SK-N-SH (cell line): ENCODE measurements around the gene INSYN1. TPM values are rescaled to one million over a fixed set of nuclear protein-coding genes. Genes with fewer than 3 reads are reported as not detected.

Experiments used
- CTCF ChIA-PET: fragments of 300-600, 350-600 bp; formaldehyde crosslinking; extraction: SDS; loops from one replicate; lab custom pipeline; 2021; lab: Yijun Ruan, JAX
- POLR2A ChIA-PET: fragments of 350-600 bp; sonication (Branson Sonifier 250); formaldehyde crosslinking; extraction: SDS; loops from one replicate; lab custom pipeline; 2020; ENCODE audit warnings: antibody characterized with exemption, inconsistent platforms; lab: Yijun Ruan, JAX
- DNase-seq: peaks from one replicate; pipeline ENCODE4 v3.0.0; 2012
- H2AFZ ChIP-seq: fragments of 200-600 bp; sonication (generic); 2 replicates; pipeline ENCODE4 v1.8.1; 2016; ENCODE audit warnings: antibody characterized with exemption, mild to moderate bottlenecking, low read depth
- H3F3A ChIP-seq: fragments of 200-600 bp; sonication (generic); replicated peaks from 2 replicates; pipeline ENCODE3; 2016; ENCODE audit warnings: antibody characterized with exemption, mild to moderate bottlenecking; ENCODE audit not compliant: insufficient read depth
- H3K27ac ChIP-seq, 2 experiments: fragments of 200-500 bp in 1 of 2; fragments of 200-600 bp in 1 of 2; sonication (Bioruptor generic) in 1 of 2; sonication (generic), shearing (Covaris generic) in 1 of 2; 2 replicates each; pipeline versions ENCODE4 v1.5.1 to v1.6.1; 2014 to 2016; ENCODE audit warnings: low read depth in 2 of 2, inconsistent platforms in 1 of 2, low read length in 1 of 2, mild to moderate bottlenecking in 1 of 2, mixed read lengths in 1 of 2
- H3K27me3 ChIP-seq: fragments of 200-600 bp; sonication (generic), shearing (Covaris generic); 2 replicates; pipeline ENCODE4 v1.6.1; 2016; ENCODE audit warnings: mixed run types; ENCODE audit not compliant: insufficient read depth
- H3K36me3 ChIP-seq, 2 experiments: fragments of 200-500 bp in 1 of 2; fragments of 200-600 bp in 1 of 2; sonication (Bioruptor generic) in 1 of 2; sonication (generic) in 1 of 2; replicated peaks in 1 of 2; 2 replicates each; pipeline versions ENCODE3 to v1.5.1; 2014 to 2016; ENCODE audit warnings: low read length in 1 of 2, mild to moderate bottlenecking in 1 of 2; ENCODE audit not compliant: insufficient read depth in 2 of 2, control insufficient read depth in 1 of 2
- H3K4me1 ChIP-seq, 2 experiments: fragments of 200-500 bp in 1 of 2; fragments of 200-600 bp in 1 of 2; sonication (Bioruptor generic) in 1 of 2; sonication (generic), shearing (Covaris generic) in 1 of 2; 2 replicates each; pipeline versions ENCODE4 v1.5.1 to v1.6.1; 2014 to 2016; ENCODE audit warnings: low read depth in 1 of 2, low read length in 1 of 2, mixed run types in 1 of 2; ENCODE audit not compliant: insufficient read depth in 2 of 2, control insufficient read depth in 1 of 2
- H3K4me2 ChIP-seq: fragments of 200-600 bp; sonication (generic), shearing (Covaris generic); 2 replicates; pipeline ENCODE4 v1.6.1; 2017; ENCODE audit warnings: mixed run types
- H3K4me3 ChIP-seq, 2 experiments: fragments of 200-500 bp in 1 of 2; fragments of 200-600 bp in 1 of 2; sonication (Bioruptor generic) in 1 of 2; sonication (generic), shearing (Covaris generic) in 1 of 2; 2 replicates each; pipeline versions ENCODE4 v1.5.1 to v1.8.1; 2014 to 2016; ENCODE audit warnings: low read depth in 2 of 2, inconsistent platforms in 1 of 2, low read length in 1 of 2, mild to moderate bottlenecking in 1 of 2, mixed read lengths in 1 of 2, moderate library complexity in 1 of 2
- H3K79me2 ChIP-seq: fragments of 200-600 bp; sonication (generic); 2 replicates; pipeline ENCODE4 v1.8.1; 2017; ENCODE audit warnings: mild to moderate bottlenecking; ENCODE audit not compliant: insufficient read depth
- H3K9ac ChIP-seq: fragments of 200-600 bp; sonication (generic); 2 replicates; pipeline ENCODE4 v1.6.1; 2017; ENCODE audit warnings: mixed run types
- H3K9me2 ChIP-seq: fragments of 200-600 bp; sonication (generic); 2 replicates; pipeline ENCODE4 v1.6.1; 2017; ENCODE audit warnings: mixed run types
- H3K9me3 ChIP-seq: fragments of 200-600 bp; sonication (generic); 2 replicates; pipeline ENCODE4 v1.6.1; 2017; ENCODE audit warnings: mixed run types, mild to moderate bottlenecking, moderate library complexity
- H4K20me1 ChIP-seq: fragments of 200-600 bp; sonication (generic); 2 replicates; pipeline ENCODE4 v1.6.1; 2017; ENCODE audit warnings: mild to moderate bottlenecking, mixed run types; ENCODE audit not compliant: insufficient read depth
- ELF1 ChIP-seq: IDR thresholded peaks from 2 replicates; pipeline ENCODE4 v1.4.0; 2012
- EZH2phosphoT487 ChIP-seq: fragments of 200-600 bp; sonication (generic); IDR thresholded peaks from 2 replicates; pipeline ENCODE4 v1.6.1; 2017; ENCODE audit warnings: low read depth, mixed run types, mild to moderate bottlenecking, antibody characterized with exemption, moderate library complexity, borderline replicate concordance
- FOXJ3 ChIP-seq: sonication (generic); formaldehyde crosslinking; IDR thresholded peaks from 2 replicates; pipeline ENCODE4 v1.5.1; 2020; ENCODE audit warnings: mild to moderate bottlenecking, missing genetic modification reagents
- FOXM1 ChIP-seq: IDR thresholded peaks from 2 replicates; pipeline ENCODE4 v1.4.0; 2012; ENCODE audit warnings: low read depth, mild to moderate bottlenecking
- GATA2 ChIP-seq: sonication (generic); formaldehyde crosslinking; IDR thresholded peaks from 2 replicates; pipeline ENCODE4 v1.5.0; 2020; ENCODE audit warnings: mild to moderate bottlenecking, missing genetic modification reagents
- IRF3 ChIP-seq: fragments of 150-350 bp; IDR thresholded peaks from 2 replicates; pipeline ENCODE4 v1.6.1; 2016; ENCODE audit warnings: mild to moderate bottlenecking, low read depth, low read length
- MEF2A ChIP-seq: IDR thresholded peaks from 2 replicates; pipeline ENCODE4 v1.4.0; 2012; ENCODE audit warnings: low read depth, borderline replicate concordance
- NFIC ChIP-seq: IDR thresholded peaks from 2 replicates; pipeline ENCODE4 v1.4.0; 2012; ENCODE audit warnings: borderline replicate concordance
- PBX3 ChIP-seq: IDR thresholded peaks from 2 replicates; pipeline ENCODE4; 2012
- RAD21 ChIP-seq: IDR thresholded peaks from 2 replicates; pipeline ENCODE4 v1.6.1; 2012; ENCODE audit warnings: mild to moderate bottlenecking, low read length
- REST ChIP-seq: IDR thresholded peaks from 2 replicates; pipeline ENCODE4 v1.6.1; 2012; ENCODE audit warnings: mild to moderate bottlenecking, low read depth, low read length, moderate library complexity
- RFX5 ChIP-seq: IDR thresholded peaks from 2 replicates; pipeline ENCODE4 v1.6.1; 2012; ENCODE audit warnings: mild to moderate bottlenecking, improper control_type of control experiment, low read length
- SMC3 ChIP-seq: IDR thresholded peaks from 2 replicates; pipeline ENCODE4 v1.6.1; 2012; ENCODE audit warnings: low read depth, low read length, improper control_type of control experiment
- WGBS: methylation state at CpG from one replicate; pipeline ENCODE4 v1.1.6; 2017; ENCODE audit warnings: low lambda C conversion rate; 5-methylcytosine and 5-hydroxymethylcytosine counted together
- polyA plus RNA-seq, 3 experiments: library from polyadenylated mRNA; depleted of rRNA; stranded (reverse); fragments of >200 nt; gene quantifications; 2 replicates each; pipeline ENCODE4 v1.2.3, GENCODE V29; 2012

Gene INSYN1
- polyA plus RNA-seq, 1 of the 3 experiments (the other 2 are of a cell fraction) = 3.7 TPM

- Histone ChIP-seq H3K4me2 (no peak overlapping the region), H3K27me3 (no peaks in the 10 kb centered on the region; the same call in 1 of the 2 replicates), H3K36me3 (no peaks in the 10 kb centered on the region), H3K27ac (no peak overlapping the region), H3F3A (no peaks in the 10 kb centered on the region), H3K4me1 (no peaks in the 10 kb centered on the region; a peak in 1 of 4 replicates), H3K9me3 (no peaks in the 10 kb centered on the region), H3K9ac (no peak overlapping the region), H3K9me2 (no peaks in the 10 kb centered on the region), H3K79me2 (no peaks in the 10 kb centered on the region), H4K20me1 (no peaks in the 10 kb centered on the region), H2AFZ (no peak overlapping the region), H3K4me3 (no peak overlapping the region)
- POLR2A ChIA-PET = no interaction called here
- CTCF ChIA-PET = interaction anchor here (1.0 to 1.3 kb wide), 3 partner anchors 10 to 112 kb away, joined by 3 to 4 read pairs (median 3); no protein-coding TSS in a partner anchor
- no peak for TF ChIP-seq FOXM1
- no peak for TF ChIP-seq FOXJ3 (CRISPR knock-in tag)
- no peak for TF ChIP-seq RFX5
- TF ChIP-seq REST = no peak
- TF ChIP-seq GATA2 (CRISPR knock-in tag) = no peak
- TF ChIP-seq EZH2phosphoT487 = no peak
- no peak for TF ChIP-seq RAD21
- TF ChIP-seq PBX3 = no peak
- TF ChIP-seq MEF2A = no peak
- TF ChIP-seq SMC3 = no peak
- TF ChIP-seq ELF1 = no peak
- TF ChIP-seq NFIC = no peak
- TF ChIP-seq IRF3 = no peak
- TF ChIP-seq, all 33 proteins: peak for 0
- DNase-seq = no peak
- 57% methylated on average over 5 of the region's 6 CpGs for WGBS
Measured at GRCh38 chr15:73748730-73749129, 4.4 kb downstream of the INSYN1 start.
